HG02852 (cell line): ENCODE results near the gene TPT1.
"Not testable (repeated sequence)": the region's sequence is repeated elsewhere in the genome, so short reads cannot be mapped to it uniquely, and the experiment has no call there.

ENCODE experiments used
- ATAC-seq: cut with Tn5 transposase; IDR thresholded peaks from one replicate; pipeline ENCODE4 v1.9.1; 2021; ENCODE audit warnings: mild to moderate bottlenecking, moderate library complexity; ENCODE audit not compliant: unreplicated experiment

The TPT1 gene

GRCh38 chr13:45306966-45307365 is 34.0 kb downstream of the TPT1 start:
- ATAC-seq, result no peak

GRCh38 chr13:45305079-45305478 is 35.9 kb downstream of the TPT1 start:
- ATAC-seq, result no peak

GRCh38 chr13:45303866-45304265 is 37.1 kb downstream of the TPT1 start:
- no peak for ATAC-seq

- no peak for ATAC-seq
Observed at GRCh38 chr13:45303026-45303425, 38.0 kb downstream of the TPT1 start.

- no peak for ATAC-seq
Observed at GRCh38 chr13:45302507-45302906, 38.5 kb downstream of the TPT1 start.

GRCh38 chr13:45301263-45301662 is 39.7 kb downstream of the TPT1 start:
- ATAC-seq, result no peak

GRCh38 chr13:45300190-45300985 is 40.6 kb downstream of the TPT1 start:
- ATAC-seq, result no peak

GRCh38 chr13:45299194-45299593 is 41.8 kb downstream of the TPT1 start:
- ATAC-seq, result no peak

- not testable (repeated sequence) for ATAC-seq
Observed at GRCh38 chr13:45298550-45298949, 42.4 kb downstream of the TPT1 start.

GRCh38 chr13:45298206-45298505 is 42.8 kb downstream of the TPT1 start:
- no peak for ATAC-seq

GRCh38 chr13:45297456-45298205 is 43.4 kb downstream of the TPT1 start:
- ATAC-seq, result peak; percentile 66

GRCh38 chr13:45296259-45296658 is 44.7 kb downstream of the TPT1 start:
- no peak for ATAC-seq

GRCh38 chr13:45295536-45295935 is 45.4 kb downstream of the TPT1 start:
- no peak for ATAC-seq

GRCh38 chr13:45292176-45292575 is 48.8 kb downstream of the TPT1 start:
- ATAC-seq, result no peak

- ATAC-seq, result no peak
Observed at GRCh38 chr13:45289936-45290563, 50.9 kb downstream of the TPT1 start.
